PC-3 (cell line): ENCODE data around the gene MS4A15. TPM values are rescaled to one million over a fixed set of nuclear protein-coding genes. Genes with fewer than 3 reads are reported as not detected.

Experiments used
- ATAC-seq: fragments of 200-7000 bp; cut with Tn5 transposase; 2 replicates; pipeline ENCODE4 v1.9.1; 2020; ENCODE audit warnings: mild to moderate bottlenecking, moderate library complexity
- BruUV-seq: library from RNA; stranded (reverse); fragments of 400-500 nt; replicated peaks from 2 replicates; lab custom pipeline; 2021; lab: Mats Ljungman, UMichigan
- CTCF ChIA-PET: fragments of 300-600 bp; sonication (Branson Sonifier 250); formaldehyde crosslinking; loops from one replicate; lab custom pipeline; 2022; ENCODE audit warnings: antibody characterized with exemption; lab: Charles Lee
- POLR2A ChIA-PET: fragments of 300-600 bp; sonication (Branson Sonifier 250); formaldehyde crosslinking; loops from one replicate; lab custom pipeline; 2022; ENCODE audit warnings: antibody characterized with exemption; ENCODE audit not compliant: unreplicated experiment; lab: Charles Lee
- DNase-seq: peaks from one replicate; pipeline ENCODE4 v3.0.0-alpha.2; 2015
- H2AFZ ChIP-seq: fragments of 300-600 bp; sonication (generic); 2 replicates; pipeline ENCODE4 v1.6.0; 2016; ENCODE audit warnings: antibody characterized with exemption, low read length
- H3F3A ChIP-seq: fragments of 300-600 bp; sonication (generic); one replicate; pipeline ENCODE4 v1.6.0; 2017; ENCODE audit warnings: antibody characterized with exemption, low read length, control low read depth, mild to moderate bottlenecking; ENCODE audit not compliant: unreplicated experiment
- H3K27ac ChIP-seq: fragments of 300-600 bp; sonication (generic); 2 replicates; pipeline ENCODE4 v1.5.1; 2016; ENCODE audit warnings: mild to moderate bottlenecking, low read length
- H3K27me3 ChIP-seq: fragments of 300-600 bp; sonication (generic); 2 replicates; pipeline ENCODE4 v1.6.1; 2016; ENCODE audit warnings: low read length, mixed read lengths
- H3K36me3 ChIP-seq: fragments of 300-600 bp; sonication (generic); 2 replicates; pipeline ENCODE4 v1.6.1; 2016; ENCODE audit warnings: low read depth, mixed run types, low read length, mixed read lengths
- H3K4me1 ChIP-seq: fragments of 300-600 bp; sonication (generic); 2 replicates; pipeline ENCODE4 v1.5.1; 2016; ENCODE audit warnings: low read length; ENCODE audit not compliant: insufficient read depth
- H3K4me2 ChIP-seq: fragments of 300-600 bp; sonication (generic); 2 replicates; pipeline ENCODE4 v1.6.0; 2016; ENCODE audit warnings: low read length
- H3K4me3 ChIP-seq: fragments of 300-600 bp; sonication (generic); 2 replicates; pipeline ENCODE4 v1.5.1; 2016; ENCODE audit warnings: mild to moderate bottlenecking, low read length, mixed read lengths
- H3K79me2 ChIP-seq: fragments of 300-600 bp; sonication (generic); 2 replicates; pipeline ENCODE4 v1.6.1; 2017; ENCODE audit warnings: low read length, mixed read lengths
- H3K9ac ChIP-seq: fragments of 300-600 bp; sonication (generic); 2 replicates; pipeline ENCODE4 v1.6.0; 2016; ENCODE audit warnings: mild to moderate bottlenecking, low read length
- H3K9me2 ChIP-seq: fragments of 300-600 bp; sonication (generic); replicated peaks from 2 replicates; pipeline ENCODE4 v1.6.1; 2016; ENCODE audit warnings: mixed run types, low read length, mixed read lengths
- H3K9me3 ChIP-seq: fragments of 300-600 bp; sonication (generic); 2 replicates; pipeline ENCODE4 v1.6.1; 2016; ENCODE audit warnings: low read length, mixed read lengths
- H4K20me1 ChIP-seq: fragments of 300-600 bp; sonication (generic); 2 replicates; pipeline ENCODE4 v1.6.1; 2016; ENCODE audit warnings: low read length, mixed read lengths
- CTCF ChIP-seq: fragments of 300-600 bp; sonication (generic); conservative IDR thresholded peaks from 2 replicates; pipeline ENCODE4 v1.5.1; 2017; ENCODE audit warnings: antibody characterized with exemption, low read depth, mild to moderate bottlenecking, low read length
- EZH2 ChIP-seq: fragments of 300-600 bp; sonication (generic); IDR thresholded peaks from one replicate; pipeline ENCODE4 v1.6.1; 2017; ENCODE audit warnings: antibody characterized with exemption, mild to moderate bottlenecking, low read length; ENCODE audit not compliant: unreplicated experiment
- EZH2phosphoT487 ChIP-seq: fragments of 300-600 bp; sonication (generic); IDR thresholded peaks from 2 replicates; pipeline ENCODE4 v1.6.1; 2018; ENCODE audit warnings: mild to moderate bottlenecking, antibody characterized with exemption, low read length, borderline replicate concordance
- intact Hi-C: fragments of 100-400 bp; cut with micrococcal nuclease; formaldehyde crosslinking; loops from 2 replicates; pipeline ENCODE4 v1.9.0; 2023
- total RNA-seq: library from RNA; depleted of rRNA; stranded (reverse); fragments of >200 nt; gene quantifications from 2 replicates; pipeline ENCODE4 v1.2.3, GENCODE V29; 2014

The MS4A15 gene
- total RNA-seq, 1 experiment from 2014 or later: not detected

DNA sequence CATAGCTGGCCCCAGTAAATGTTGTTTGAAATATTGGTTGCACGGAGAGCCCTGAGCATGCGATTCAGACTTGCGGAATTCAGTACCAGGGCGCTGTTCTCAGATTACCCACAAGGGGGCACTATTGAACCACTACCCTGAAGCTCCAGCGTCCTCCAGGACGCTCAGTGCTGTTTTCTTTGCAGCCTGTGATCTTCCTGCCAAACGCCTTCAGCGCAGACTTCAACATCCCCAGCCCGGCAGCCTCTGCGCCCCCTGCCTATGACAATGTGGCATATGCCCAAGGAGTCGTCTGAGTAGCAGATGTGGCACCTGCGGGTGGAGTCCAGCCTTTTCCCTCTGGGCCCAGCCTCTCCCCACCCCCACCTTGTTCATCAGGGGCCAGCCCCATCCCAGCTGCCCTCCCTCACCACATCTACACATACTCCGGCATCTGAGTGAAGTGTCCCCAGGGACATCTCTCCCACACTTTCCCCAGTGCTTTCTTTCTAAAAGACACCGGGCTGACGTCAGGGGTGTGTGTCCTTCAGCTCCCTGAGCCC is 18.8 kb downstream of the MS4A15 start:
- peaks cover 11% of the 10 kb centered on the region for H3K4me1 ChIP-seq
- no peak overlapping the region for H2AFZ ChIP-seq
- no peaks in the 10 kb centered on the region for H3K27me3 ChIP-seq
- DNase-seq (peak; percentile 97), ATAC-seq (peak; percentile 87)
- H3K27ac ChIP-seq: no peak overlapping the region
- no peaks in the 10 kb centered on the region for H4K20me1 ChIP-seq
- ChIA-PET CTCF (interaction anchor here (0.8 to 1.8 kb wide), 5 partner anchors 13 to 355 kb away, joined by 6 to 13 read pairs (median 9); no protein-coding TSS in a partner anchor), POLR2A (no interaction called here)
- H3F3A ChIP-seq: no peaks in the 10 kb centered on the region
- H3K36me3 ChIP-seq: no peaks in the 10 kb centered on the region
- H3K9me3 ChIP-seq: no peaks in the 10 kb centered on the region
- no peak overlapping the region; the same call in 1 of the 2 replicates for H3K4me2 ChIP-seq
- intact Hi-C loops: loop anchor here (1.0 to 5.0 kb wide), 6 partner anchors 56 to 412 kb away; no protein-coding TSS in a partner anchor
- TF ChIP-seq CTCF (peak; percentile 93), EZH2 (no peak)
- no peak overlapping the region for H3K4me3 ChIP-seq
- no peaks in the 10 kb centered on the region for H3K79me2 ChIP-seq
- no TSS peak for BruUV-seq
- H3K9me2 ChIP-seq: no peaks in the 10 kb centered on the region
- no peak overlapping the region for H3K9ac ChIP-seq

- intact Hi-C loops: loop anchor here (5.0 kb wide), 1 partner anchor 356 kb away; no protein-coding TSS in a partner anchor
- CTCF ChIA-PET: interaction anchor here (0.5 to 1.8 kb wide), 4 partner anchors 13 to 354 kb away, joined by 3 to 13 read pairs (median 10); no protein-coding TSS in a partner anchor
- TF ChIP-seq EZH2phosphoT487 (no peak), EZH2 (no peak), CTCF (no peak)
- no peak overlapping the region for H3K27ac ChIP-seq
- POLR2A ChIA-PET: no interaction called here
- ATAC-seq (no peak), DNase-seq (no peak)
- H2AFZ ChIP-seq: no peak overlapping the region
- H3K79me2 ChIP-seq: no peaks in the 10 kb centered on the region
- no peaks in the 10 kb centered on the region for H4K20me1 ChIP-seq
- H3K9me3 ChIP-seq: no peaks in the 10 kb centered on the region
- no peaks in the 10 kb centered on the region for H3K27me3 ChIP-seq
- peaks cover 11% of the 10 kb centered on the region for H3K4me1 ChIP-seq
- BruUV-seq: no TSS peak
- no peaks in the 10 kb centered on the region for H3K9me2 ChIP-seq
- H3K4me3 ChIP-seq: no peak overlapping the region
- H3K36me3 ChIP-seq: no peaks in the 10 kb centered on the region
- H3K4me2 ChIP-seq: no peak overlapping the region
- H3F3A ChIP-seq: no peaks in the 10 kb centered on the region
- no peak overlapping the region for H3K9ac ChIP-seq
Measured at GRCh38 chr11:60776167-60776566, 19.5 kb downstream of the MS4A15 start.

DNA sequence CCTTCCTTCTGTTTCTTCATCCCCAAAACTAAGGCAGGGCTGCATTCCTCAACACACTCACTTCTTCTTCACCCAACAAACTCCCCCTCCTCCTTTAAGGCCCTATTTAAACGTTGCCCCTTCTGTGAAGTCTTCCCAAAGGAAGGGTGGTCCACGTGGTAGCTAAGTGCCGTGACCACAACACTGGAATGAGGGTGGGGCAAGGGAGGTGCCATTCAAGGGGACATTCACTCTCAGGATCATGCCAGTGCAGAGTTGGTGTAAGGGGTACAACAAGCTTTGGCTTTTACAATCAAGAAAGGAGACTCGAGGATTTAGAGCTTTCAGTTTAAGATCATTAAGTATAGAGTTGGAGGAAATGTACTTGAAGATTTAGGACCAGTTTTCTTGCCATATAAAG is 20.4 kb downstream of the MS4A15 start:
- TF ChIP-seq EZH2 (no peak), CTCF (no peak), EZH2phosphoT487 (no peak)
- intact Hi-C loops: loop anchor here (5.0 kb wide), 1 partner anchor 355 kb away; no protein-coding TSS in a partner anchor
- peak overlapping the region; percentile 41 for H3K27ac ChIP-seq
- H2AFZ ChIP-seq: peak overlapping the region; percentile 31
- ATAC-seq (no peak), DNase-seq (no peak)
- no peaks in the 10 kb centered on the region for H3K36me3 ChIP-seq
- no peaks in the 10 kb centered on the region for H3K9me2 ChIP-seq
- no peaks in the 10 kb centered on the region for H4K20me1 ChIP-seq
- H3K27me3 ChIP-seq: no peaks in the 10 kb centered on the region
- H3K9me3 ChIP-seq: no peaks in the 10 kb centered on the region
- H3K79me2 ChIP-seq: no peaks in the 10 kb centered on the region
- POLR2A ChIA-PET: no interaction called here
- H3K9ac ChIP-seq: peak overlapping the region; percentile 11; the same call in 1 of the 2 replicates
- H3K4me1 ChIP-seq: peaks cover 11% of the 10 kb centered on the region
- no TSS peak for BruUV-seq
- CTCF ChIA-PET: interaction anchor here (0.9 kb wide), 1 partner anchor 110 kb away, joined by 4 read pairs; no protein-coding TSS in a partner anchor
- H3K4me3 ChIP-seq: no peak overlapping the region
- H3F3A ChIP-seq: no peaks in the 10 kb centered on the region
- H3K4me2 ChIP-seq: peak overlapping the region; percentile 14; the same call in 1 of the 2 replicates
